HG02588 (cell line): Measurements from ENCODE around the gene MYADML2.

ENCODE experiments used
- ATAC-seq: cut with Tn5 transposase; IDR thresholded peaks from one replicate; pipeline ENCODE4 v1.9.1; 2021; ENCODE audit warnings: mild to moderate bottlenecking, moderate library complexity; ENCODE audit not compliant: unreplicated experiment

The MYADML2 gene

GRCh38 chr17:81912441-81913309, 34.4 kb downstream of the MYADML2 start:
- ATAC-seq = no peak

GRCh38 chr17:81911969-81912368, 35.1 kb downstream of the MYADML2 start:
- ATAC-seq = no peak

GRCh38 chr17:81911277-81911961, 35.6 kb downstream of the MYADML2 start, which contains the start of gene PCYT2:
PCYT2 (minus strand) TSS chr17:81911399; CDS start chr17:81911355, 44 bp downstream.
- peak; percentile 68 for ATAC-seq

GRCh38 chr17:81910840-81911276, 36.2 kb downstream of the MYADML2 start:
- peak; percentile 28 for ATAC-seq

- no peak for ATAC-seq
Measured at GRCh38 chr17:81909966-81910839, 36.8 kb downstream of the MYADML2 start.

- no peak for ATAC-seq
Measured at GRCh38 chr17:81909231-81909630, 37.8 kb downstream of the MYADML2 start.

- no peak for ATAC-seq
Measured at GRCh38 chr17:81908793-81909192, 38.2 kb downstream of the MYADML2 start.

GRCh38 chr17:81907219-81908145, 39.6 kb downstream of the MYADML2 start:
- no peak for ATAC-seq

GRCh38 chr17:81906476-81907218, 40.4 kb downstream of the MYADML2 start:
- ATAC-seq = no peak

GRCh38 chr17:81905993-81906392, 41.0 kb downstream of the MYADML2 start:
- no peak for ATAC-seq

- ATAC-seq = no peak
Measured at GRCh38 chr17:81905424-81905875, 41.6 kb downstream of the MYADML2 start.

- ATAC-seq = no peak
Measured at GRCh38 chr17:81904600-81905423, 42.2 kb downstream of the MYADML2 start.

GRCh38 chr17:81903896-81904599, 43.0 kb downstream of the MYADML2 start:
- no peak for ATAC-seq

- no peak for ATAC-seq
Measured at GRCh38 chr17:81903415-81903831, 43.6 kb downstream of the MYADML2 start.

GRCh38 chr17:81902653-81903414, 44.2 kb downstream of the MYADML2 start:
- ATAC-seq = no peak

GRCh38 chr17:81902023-81902652, 44.9 kb downstream of the MYADML2 start, which contains the start of gene NPB:
NPB (plus strand) TSS chr17:81902238; CDS start chr17:81902278, 40 bp downstream.
- ATAC-seq = no peak
